ENCODE results near the gene CCN2. TPM values are rescaled to one million over a fixed set of nuclear protein-coding genes. Genes with fewer than 3 reads are reported as not detected.
A peak's percentile ranks its signal among the peaks of the same experiment; 100 is the strongest.

Gene CCN2
- total RNA-seq, 3 donors from 2014 or later = 91.1 to 122 (median 95.0) TPM

- Histone ChIP-seq H3K4me1 (no peaks in the 10 kb centered on the region), H3K4me3 (no peak overlapping the region), H3K36me3 (no peaks in the 10 kb centered on the region), H3K27me3 (no peaks in the 10 kb centered on the region), H3K27ac (no peak overlapping the region), H3K9me3 (peaks cover 3 to 18% of the 10 kb centered on the region in 2 donors)
- peak; percentile 28 to 66 (median 61) for TF ChIP-seq CTCF (IDR thresholded peaks at IDR 0.05)
- TF ChIP-seq POLR2A (IDR thresholded peaks at IDR 0.05) = no peak
- no peak for DNase-seq (ENCODE audit: low spot score in 2 of 2)
- intact Hi-C loops (cut with DNase I; ENCODE audit: low total_unique reads) = no loop called here
Measured at GRCh38 chr6:131924881-131925474, 26.2 kb downstream of the CCN2 start.

- intact Hi-C loops (cut with DNase I; ENCODE audit: low total_unique reads) = no loop called here
- Histone ChIP-seq H3K4me1 (no peaks in the 10 kb centered on the region), H3K4me3 (no peak overlapping the region), H3K27ac (no peak overlapping the region), H3K27me3 (no peaks in the 10 kb centered on the region), H3K9me3 (peaks cover 3 to 18% of the 10 kb centered on the region in 2 donors), H3K36me3 (no peaks in the 10 kb centered on the region)
- peak in 1 of 2 donors; percentile 52 for DNase-seq (ENCODE audit: low spot score in 2 of 2)
- TF ChIP-seq POLR2A (IDR thresholded peaks at IDR 0.05) (no peak), POLR2AphosphoS5 (IDR thresholded peaks at IDR 0.05) (no peak), CTCF (IDR thresholded peaks at IDR 0.05) (peak in 2 of 3 donors; percentile 39 to 47)
Measured at GRCh38 chr6:131923356-131923755, 27.8 kb downstream of the CCN2 start.

GRCh38 chr6:131920656-131921055 is 30.5 kb downstream of the CCN2 start:
- H3K4me3 ChIP-seq = no peak overlapping the region
- no peak overlapping the region for H3K27ac ChIP-seq
- peaks cover 3 to 18% of the 10 kb centered on the region in 2 donors for H3K9me3 ChIP-seq
- TF ChIP-seq POLR2AphosphoS5 (IDR thresholded peaks at IDR 0.05) (no peak), POLR2A (IDR thresholded peaks at IDR 0.05) (no peak), CTCF (IDR thresholded peaks at IDR 0.05) (no peak)
- DNase-seq (ENCODE audit: low spot score in 2 of 2) = no peak
- no peaks in the 10 kb centered on the region for H3K4me1 ChIP-seq
- H3K27me3 ChIP-seq = no peaks in the 10 kb centered on the region
- H3K36me3 ChIP-seq = no peaks in the 10 kb centered on the region
- intact Hi-C loops (cut with DNase I; ENCODE audit: low total_unique reads) = no loop called here

GRCh38 chr6:131918650-131919355 is 32.4 kb downstream of the CCN2 start:
- no peak for DNase-seq (ENCODE audit: low spot score in 2 of 2)
- Histone ChIP-seq H3K27me3 (no peaks in the 10 kb centered on the region), H3K4me3 (no peak overlapping the region), H3K4me1 (no peaks in the 10 kb centered on the region), H3K9me3 (peaks cover 3 to 18% of the 10 kb centered on the region in 2 donors), H3K36me3 (no peaks in the 10 kb centered on the region), H3K27ac (no peak overlapping the region)
- no peak for TF ChIP-seq POLR2AphosphoS5 (IDR thresholded peaks at IDR 0.05)
- no peak for TF ChIP-seq POLR2A (IDR thresholded peaks at IDR 0.05)
- no peak for TF ChIP-seq CTCF (IDR thresholded peaks at IDR 0.05)
- intact Hi-C loops (cut with DNase I; ENCODE audit: low total_unique reads) = no loop called here

All from breast epithelium (tissue), 4 donors.